Right atrium auricular region (tissue), 2 donors: ENCODE data around the gene MBTPS1. TPM values are rescaled to one million over a fixed set of nuclear protein-coding genes. Genes with fewer than 3 reads are reported as not detected.

ENCODE experiments used
- DNase-seq: peaks from one replicate; pipeline ENCODE4 v3.0.0-alpha.2; 2019; ENCODE audit warnings: low spot score
- H3K27ac ChIP-seq, 2 donors: fragments of 200-600 bp; sonication (generic); 1 replicate in 1 of 2; 2 replicates in 1 of 2; pipeline ENCODE4 v1.5.1; 2016 to 2019
- H3K27me3 ChIP-seq, 2 donors: fragments of 200-600 bp; sonication (generic); one replicate each; pipeline versions ENCODE4 v1.5.1 to v1.6.0; 2017 to 2019
- H3K36me3 ChIP-seq: fragments of 200-600 bp; sonication (generic); one replicate; pipeline ENCODE4 v1.5.1; 2016
- H3K4me1 ChIP-seq, 2 donors: fragments of 200-600 bp; sonication (generic); one replicate each; pipeline versions ENCODE4 v1.5.1 to v1.6.0; 2017 to 2019
- H3K4me3 ChIP-seq, 2 donors: fragments of 200-600 bp; sonication (generic); 1 replicate in 1 of 2; 2 replicates in 1 of 2; pipeline ENCODE4 v1.5.1; 2017 to 2019; ENCODE audit warnings: mild to moderate bottlenecking in 1 of 2, moderate library complexity in 1 of 2
- H3K9me3 ChIP-seq, 2 donors: fragments of 200-600 bp; sonication (generic); one replicate each; pipeline ENCODE4 v1.5.1; 2019
- CTCF ChIP-seq, 2 donors: fragments of 200-600 bp; sonication (generic); IDR thresholded peaks; one replicate each; pipeline ENCODE4 v1.5.1; 2019; ENCODE audit warnings: antibody characterized with exemption in 2 of 2
- total RNA-seq, 2 donors: library from RNA; depleted of rRNA; stranded (reverse); fragments of >200 nt; gene quantifications; one replicate each; pipeline ENCODE4 v1.1.0, GENCODE V29; 2016

The MBTPS1 gene
- total RNA-seq, 2 donors from 2014 or later, result 75.3 to 77.5 TPM

DNA sequence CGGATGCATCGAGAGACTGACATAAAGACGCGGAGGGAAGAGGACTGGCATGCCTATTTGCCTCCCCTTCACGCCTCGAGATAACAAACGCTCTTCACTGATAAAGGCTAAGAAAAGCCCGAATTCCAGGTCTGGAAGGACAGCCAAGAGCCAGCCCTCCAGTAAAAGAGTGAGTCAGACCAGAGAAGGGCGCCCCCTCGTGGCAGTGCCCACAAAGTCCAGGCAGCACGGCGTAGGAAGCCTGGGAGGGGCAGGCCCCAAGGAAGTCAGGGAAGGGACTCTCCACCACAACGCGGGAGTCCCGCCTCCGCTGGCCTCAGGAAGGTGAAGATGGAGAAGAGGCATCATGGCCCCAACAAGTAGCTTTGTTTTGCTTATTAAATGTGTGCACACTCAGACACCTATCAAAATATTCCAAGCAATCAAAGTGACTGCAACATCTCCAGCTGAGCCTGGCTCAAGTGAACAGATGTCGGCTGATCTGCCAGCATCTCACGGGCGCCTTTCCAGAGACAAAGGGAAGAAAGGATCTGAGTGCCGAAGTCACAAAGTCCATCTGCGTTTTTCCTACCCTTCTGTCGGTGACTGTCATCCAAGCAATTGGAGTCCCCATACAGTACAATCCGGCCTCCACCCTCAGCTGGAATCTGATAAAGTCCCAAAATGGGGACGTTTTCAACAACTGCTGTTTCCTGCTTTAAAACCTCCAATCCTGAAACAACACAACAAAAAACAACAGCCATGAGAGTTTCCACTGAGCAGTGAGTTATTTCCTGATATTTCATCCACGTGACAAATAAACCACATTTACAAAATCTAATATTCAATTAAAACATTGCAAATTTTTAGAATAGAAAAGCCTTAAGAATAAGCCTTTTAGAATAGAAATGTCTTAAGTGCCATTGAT is 53.8 kb downstream of the MBTPS1 start:
- Histone ChIP-seq H3K36me3 (peaks cover 76% of the 10 kb centered on the region), H3K9me3 (no peaks in the 10 kb centered on the region), H3K4me3 (no peak overlapping the region), H3K27me3 (no peaks in the 10 kb centered on the region), H3K27ac (peak overlapping the region; percentile 8 to 23), H3K4me1 (peaks cover 0 to 26% of the 10 kb centered on the region in 2 donors)
- DNase-seq, result peak; percentile 90
- peak; percentile 91 to 93 for TF ChIP-seq CTCF (IDR thresholded peaks at IDR 0.05)

- no peaks in the 10 kb centered on the region for H3K27me3 ChIP-seq
- H3K27ac ChIP-seq, result no peak overlapping the region
- no peak overlapping the region for H3K4me3 ChIP-seq
- H3K4me1 ChIP-seq, result peaks cover 0 to 34% of the 10 kb centered on the region in 2 donors
- no peak for TF ChIP-seq CTCF (IDR thresholded peaks at IDR 0.05)
- no peaks in the 10 kb centered on the region for H3K9me3 ChIP-seq
- peaks cover 74% of the 10 kb centered on the region for H3K36me3 ChIP-seq
- DNase-seq, result no peak
Measured at GRCh38 chr16:84061236-84061819, 55.4 kb downstream of the MBTPS1 start.

GRCh38 chr16:84059946-84060901 is 56.5 kb downstream of the MBTPS1 start:
- peaks cover 0 to 43% of the 10 kb centered on the region in 2 donors for H3K4me1 ChIP-seq
- no peaks in the 10 kb centered on the region for H3K27me3 ChIP-seq
- DNase-seq, result no peak
- no peaks in the 10 kb centered on the region for H3K9me3 ChIP-seq
- peaks cover 76% of the 10 kb centered on the region for H3K36me3 ChIP-seq
- no peak overlapping the region for H3K4me3 ChIP-seq
- no peak for TF ChIP-seq CTCF (IDR thresholded peaks at IDR 0.05)
- H3K27ac ChIP-seq, result no peak overlapping the region

GRCh38 chr16:84059111-84059510 is 57.6 kb downstream of the MBTPS1 start:
- peaks cover 0 to 50% of the 10 kb centered on the region in 2 donors for H3K4me1 ChIP-seq

More at GRCh38 chr16:84059111-84059510, 57.6 kb downstream of the MBTPS1 start:
- no peaks in the 10 kb centered on the region for H3K9me3 ChIP-seq
- no peak for DNase-seq
- peaks cover 77% of the 10 kb centered on the region for H3K36me3 ChIP-seq
- no peak overlapping the region for H3K4me3 ChIP-seq
- TF ChIP-seq CTCF (IDR thresholded peaks at IDR 0.05), result no peak
- H3K27ac ChIP-seq, result peak overlapping the region; percentile 77 to 82
- H3K27me3 ChIP-seq, result no peaks in the 10 kb centered on the region
